Tibial artery (tissue), 4 donors: ENCODE results near the gene ZNF821.
"Not testable (repeated sequence)": the region's sequence is repeated elsewhere in the genome, so short reads cannot be mapped to it uniquely, and the experiment has no call there.

Source experiments
- DNase-seq, 2 donors: peaks; one replicate each; pipeline ENCODE4 v3.0.0-alpha.2; 2019
- H3K27ac ChIP-seq, 2 donors: fragments of 200-600 bp; sonication (generic) in 1 of 2; 1 replicate in 1 of 2; 2 replicates in 1 of 2; pipeline ENCODE4 v1.5.1; 2018 to 2019; ENCODE audit warnings: mild to moderate bottlenecking in 1 of 2
- H3K27me3 ChIP-seq, 2 donors: fragments of 200-600 bp; sonication (generic) in 1 of 2; one replicate each; pipeline versions ENCODE4 v1.5.1 to v1.6.0; 2016 to 2019
- H3K36me3 ChIP-seq, 3 donors: fragments of 200-600 bp; sonication (generic) in 2 of 3; one replicate each; pipeline ENCODE4 v1.5.1; 2016 to 2019; ENCODE audit warnings: mild to moderate bottlenecking in 2 of 3
- H3K4me1 ChIP-seq, 4 donors: fragments of 200-600 bp; sonication (generic) in 2 of 4; 1 replicate in 3 of 4; 2 replicates in 1 of 4; pipeline ENCODE4 v1.5.1; 2016 to 2019
- H3K4me3 ChIP-seq, 2 donors: fragments of 200-600 bp; sonication (generic) in 1 of 2; 1 replicate in 1 of 2; 2 replicates in 1 of 2; pipeline ENCODE4 v1.5.1; 2018 to 2019; ENCODE audit warnings: mild to moderate bottlenecking in 2 of 2
- H3K9me3 ChIP-seq, 3 donors: fragments of 200-600 bp; sonication (generic) in 1 of 3; one replicate each; pipeline ENCODE4 v1.5.1; 2016 to 2019
- intact Hi-C: fragments of 100-400 bp; cut with DNase I; formaldehyde crosslinking; loops from one replicate; pipeline ENCODE4 v1.15.0; 2023; ENCODE audit warnings: low total_unique reads
- TF ChIP-seq, protein P1 (sequence below), 2 experiments: fragments of 200-600 bp in 1 of 2; fragments of 450-650 bp in 1 of 2; IDR thresholded peaks; one replicate each; pipeline ENCODE4 v1.5.1; 2017 to 2019; ENCODE audit warnings: antibody characterized with exemption in 2 of 2, mild to moderate bottlenecking in 1 of 2, moderate library complexity in 1 of 2

ZNF821 gene

DNA sequence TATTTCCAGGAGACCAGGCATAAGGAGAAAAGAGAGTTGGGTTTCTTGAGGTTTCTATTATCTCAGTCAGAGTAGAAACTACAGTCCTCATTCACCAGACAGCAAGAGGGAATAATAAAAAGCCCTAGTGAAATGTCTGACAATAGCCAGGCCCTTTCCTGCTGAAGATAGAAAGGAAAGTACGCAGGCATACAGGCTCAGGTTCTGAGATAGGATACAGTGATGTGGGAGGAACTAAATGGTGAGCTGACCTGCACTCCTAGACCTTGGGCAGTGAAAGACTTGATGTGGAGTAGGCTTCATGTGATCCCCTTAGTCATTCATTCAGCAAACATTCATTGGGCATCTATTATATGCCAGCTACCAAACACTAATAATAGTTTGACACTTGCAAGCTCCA, 14.9 kb downstream of the ZNF821 start:
- intact Hi-C loops, result no loop called here
- no peak for DNase-seq
- H3K4me3 ChIP-seq, result no peak overlapping the region
- TF ChIP-seq, protein P1, sequence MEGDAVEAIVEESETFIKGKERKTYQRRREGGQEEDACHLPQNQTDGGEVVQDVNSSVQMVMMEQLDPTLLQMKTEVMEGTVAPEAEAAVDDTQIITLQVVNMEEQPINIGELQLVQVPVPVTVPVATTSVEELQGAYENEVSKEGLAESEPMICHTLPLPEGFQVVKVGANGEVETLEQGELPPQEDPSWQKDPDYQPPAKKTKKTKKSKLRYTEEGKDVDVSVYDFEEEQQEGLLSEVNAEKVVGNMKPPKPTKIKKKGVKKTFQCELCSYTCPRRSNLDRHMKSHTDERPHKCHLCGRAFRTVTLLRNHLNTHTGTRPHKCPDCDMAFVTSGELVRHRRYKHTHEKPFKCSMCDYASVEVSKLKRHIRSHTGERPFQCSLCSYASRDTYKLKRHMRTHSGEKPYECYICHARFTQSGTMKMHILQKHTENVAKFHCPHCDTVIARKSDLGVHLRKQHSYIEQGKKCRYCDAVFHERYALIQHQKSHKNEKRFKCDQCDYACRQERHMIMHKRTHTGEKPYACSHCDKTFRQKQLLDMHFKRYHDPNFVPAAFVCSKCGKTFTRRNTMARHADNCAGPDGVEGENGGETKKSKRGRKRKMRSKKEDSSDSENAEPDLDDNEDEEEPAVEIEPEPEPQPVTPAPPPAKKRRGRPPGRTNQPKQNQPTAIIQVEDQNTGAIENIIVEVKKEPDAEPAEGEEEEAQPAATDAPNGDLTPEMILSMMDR (IDR thresholded peaks at IDR 0.05), result no peak
- no peaks in the 10 kb centered on the region for H3K27me3 ChIP-seq
- peaks cover 6 to 53% (median 22%) of the 10 kb centered on the region in 3 donors for H3K36me3 ChIP-seq
- no peaks in the 10 kb centered on the region for H3K4me1 ChIP-seq
- no peak overlapping the region for H3K27ac ChIP-seq
- no peaks in the 10 kb centered on the region for H3K9me3 ChIP-seq

DNA sequence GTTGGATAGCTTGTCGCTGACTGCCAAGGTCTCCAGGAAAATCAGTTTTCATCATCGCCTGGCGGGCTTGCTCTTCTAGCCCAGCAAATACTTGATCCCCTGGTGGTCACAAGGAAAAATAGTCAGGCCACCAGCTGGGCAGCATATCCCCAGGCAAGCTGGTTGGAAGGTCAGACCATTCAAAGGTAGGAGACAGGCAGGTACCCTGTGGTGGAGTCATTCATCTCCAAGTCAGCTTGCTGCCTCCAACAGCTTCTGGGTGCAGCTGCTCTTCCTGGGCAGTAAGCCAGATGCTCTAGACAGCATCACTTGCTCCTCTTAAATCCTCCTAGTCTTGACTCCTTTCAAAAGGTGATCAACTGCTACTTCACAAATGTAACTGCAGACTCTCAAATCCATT, 16.0 kb downstream of the ZNF821 start:
- no peaks in the 10 kb centered on the region for H3K27me3 ChIP-seq
- intact Hi-C loops, result no loop called here
- H3K4me3 ChIP-seq, result no peak overlapping the region
- DNase-seq, result no peak
- no peak overlapping the region for H3K27ac ChIP-seq
- peaks cover 17 to 61% (median 33%) of the 10 kb centered on the region in 3 donors for H3K36me3 ChIP-seq
- no peaks in the 10 kb centered on the region for H3K9me3 ChIP-seq
- TF ChIP-seq, protein P1 (IDR thresholded peaks at IDR 0.05), result no peak
- H3K4me1 ChIP-seq, result no peaks in the 10 kb centered on the region

GRCh38 chr16:71867175-71867574, 16.8 kb downstream of the ZNF821 start:
- intact Hi-C loops, H3K4me1 ChIP-seq, H3K27me3 ChIP-seq, H3K27ac ChIP-seq, H3K4me3 ChIP-seq, DNase-seq, H3K9me3 ChIP-seq: not testable (repeated sequence)
- H3K36me3 ChIP-seq, result peaks cover 21 to 61% (median 41%) of the 10 kb centered on the region in 3 donors

GRCh38 chr16:71865173-71865863, 18.7 kb downstream of the ZNF821 start:
- Histone ChIP-seq H3K27ac (no peak overlapping the region), H3K4me3 (no peak overlapping the region), H3K36me3 (peaks cover 21 to 80% (median 57%) of the 10 kb centered on the region in 3 donors), H3K9me3 (no peaks in the 10 kb centered on the region), H3K27me3 (no peaks in the 10 kb centered on the region), H3K4me1 (no peaks in the 10 kb centered on the region)
- TF ChIP-seq, protein P1 (IDR thresholded peaks at IDR 0.05), result no peak
- intact Hi-C loops, result no loop called here
- DNase-seq, result no peak

DNA sequence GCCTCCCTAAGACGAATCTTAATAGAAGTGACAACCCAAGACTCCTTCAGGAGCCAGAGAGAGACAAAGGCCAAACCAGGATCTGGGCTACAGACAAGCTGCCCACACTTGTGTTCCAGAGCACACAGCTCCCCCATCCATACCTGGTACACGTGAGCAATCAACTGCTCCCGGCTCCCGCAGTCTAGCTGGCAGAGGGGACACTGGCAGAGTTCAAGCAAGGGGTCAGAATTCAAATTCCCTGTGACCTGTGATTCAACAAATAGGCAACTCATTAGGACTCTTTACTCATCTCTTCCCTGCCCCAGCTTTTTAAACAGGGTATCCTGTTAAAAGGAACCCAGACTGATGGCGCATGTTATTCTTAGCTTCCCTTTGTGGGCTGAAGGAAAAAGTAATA, 20.0 kb downstream of the ZNF821 start:
- Histone ChIP-seq H3K9me3 (no peaks in the 10 kb centered on the region), H3K36me3 (peaks cover 21 to 84% (median 59%) of the 10 kb centered on the region in 3 donors), H3K4me3 (no peak overlapping the region), H3K4me1 (peaks cover 0 to 10% (median 0%) of the 10 kb centered on the region in 4 donors), H3K27me3 (no peaks in the 10 kb centered on the region), H3K27ac (no peak overlapping the region)
- TF ChIP-seq, protein P1 (IDR thresholded peaks at IDR 0.05), result no peak
- intact Hi-C loops, result no loop called here
- DNase-seq, result no peak

GRCh38 chr16:71859762-71860521, 24.0 kb downstream of the ZNF821 start:
- H3K27ac ChIP-seq, result peak overlapping the region in 1 of 2 donors; percentile 41
- H3K4me3 ChIP-seq, result no peak overlapping the region
- no peaks in the 10 kb centered on the region for H3K27me3 ChIP-seq
- H3K4me1 ChIP-seq, result peaks cover 0 to 32% (median 4%) of the 10 kb centered on the region in 4 donors
- intact Hi-C loops, result no loop called here
- TF ChIP-seq, protein P1 (IDR thresholded peaks at IDR 0.05), result no peak
- no peaks in the 10 kb centered on the region for H3K9me3 ChIP-seq
- H3K36me3 ChIP-seq, result peaks cover 21 to 68% (median 56%) of the 10 kb centered on the region in 3 donors
- no peak for DNase-seq
